Esophagus (tissue), 2 donors: Measurements from ENCODE around the gene PSMD11. TPM values are rescaled to one million over a fixed set of nuclear protein-coding genes. Genes with fewer than 3 reads are reported as not detected.

Experiments
- H3K27ac ChIP-seq, 2 donors: one replicate each; pipeline ENCODE4 v1.5.1; 2013; ENCODE audit warnings: low read depth in 2 of 2, mild to moderate bottlenecking in 2 of 2, inconsistent platforms in 1 of 2, low read length in 1 of 2, moderate library complexity in 1 of 2
- H3K27me3 ChIP-seq, 2 donors: one replicate each; pipeline ENCODE4 v1.6.1; 2013; ENCODE audit warnings: low read length in 2 of 2, control low read depth in 1 of 2, mild to moderate bottlenecking in 1 of 2; ENCODE audit not compliant: insufficient read depth in 2 of 2, control insufficient read depth in 1 of 2
- H3K36me3 ChIP-seq, 2 donors: one replicate each; pipeline ENCODE4 v1.6.1; 2013; ENCODE audit warnings: low read length in 1 of 2; ENCODE audit not compliant: control insufficient read depth in 2 of 2, insufficient read depth in 2 of 2
- H3K4me1 ChIP-seq, 2 donors: one replicate each; pipeline ENCODE4 v1.6.1; 2013; ENCODE audit warnings: low read length in 1 of 2; ENCODE audit not compliant: control insufficient read depth in 2 of 2, insufficient read depth in 2 of 2
- H3K4me3 ChIP-seq, 2 donors: one replicate each; pipeline ENCODE4 v1.5.1; 2013; ENCODE audit warnings: low read length in 2 of 2, mild to moderate bottlenecking in 2 of 2, low read depth in 1 of 2, moderate library complexity in 1 of 2
- H3K9me3 ChIP-seq, 2 donors: one replicate each; pipeline ENCODE4 v1.6.1; 2013; ENCODE audit warnings: mild to moderate bottlenecking in 2 of 2, low read depth in 1 of 2, low read length in 1 of 2, moderate library complexity in 1 of 2; ENCODE audit not compliant: control insufficient read depth in 2 of 2, insufficient read depth in 1 of 2
- WGBS, 2 donors: extraction: QIAGEN DNeasy Blood & Tissue Kit; methylation state at CpG; one replicate each; pipeline ENCODE4 v1.1.7; 2013; 5-methylcytosine and 5-hydroxymethylcytosine counted together
- polyA plus RNA-seq, 2 donors: library from polyadenylated mRNA; stranded (reverse); fragments of 200-250 nt; gene quantifications; one replicate each; pipeline ENCODE4 v1.2.3, GENCODE V29; 2013
- donor health status: healthy with polysubstance abuse.
- donor health status: Bipolar disorder and iron deficiency.

The PSMD11 gene
- polyA plus RNA-seq, 2 donors = 45.8 to 55.0 TPM

DNA sequence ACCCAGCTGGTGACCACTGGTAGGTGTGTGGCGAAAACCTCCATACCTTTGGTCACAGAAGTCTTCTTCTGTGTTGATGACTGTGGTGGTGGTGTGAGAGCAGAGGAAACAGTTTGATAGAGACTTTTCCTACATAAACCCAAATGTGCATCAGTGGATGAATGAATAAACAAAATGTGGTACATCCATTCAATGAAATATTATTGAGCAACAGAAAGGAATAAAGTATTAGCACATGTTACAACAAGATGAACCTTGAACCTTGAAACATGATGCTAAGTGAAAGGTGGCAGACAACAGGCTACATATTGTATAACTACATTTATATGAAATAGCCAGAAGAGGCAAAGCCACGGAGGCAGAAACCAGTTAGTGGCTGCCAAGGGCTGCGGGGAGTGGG, 57.7 kb downstream of the PSMD11 start:
- Histone ChIP-seq H3K36me3 (no peaks in the 10 kb centered on the region), H3K27ac (no peak overlapping the region), H3K4me1 (peaks cover 4 to 13% of the 10 kb centered on the region in 2 donors), H3K9me3 (no peaks in the 10 kb centered on the region), H3K4me3 (no peak overlapping the region), H3K27me3 (no peaks in the 10 kb centered on the region)
- 95 to 97% methylated on average over 3 of the region's 3 CpGs for WGBS, 2 donors

DNA sequence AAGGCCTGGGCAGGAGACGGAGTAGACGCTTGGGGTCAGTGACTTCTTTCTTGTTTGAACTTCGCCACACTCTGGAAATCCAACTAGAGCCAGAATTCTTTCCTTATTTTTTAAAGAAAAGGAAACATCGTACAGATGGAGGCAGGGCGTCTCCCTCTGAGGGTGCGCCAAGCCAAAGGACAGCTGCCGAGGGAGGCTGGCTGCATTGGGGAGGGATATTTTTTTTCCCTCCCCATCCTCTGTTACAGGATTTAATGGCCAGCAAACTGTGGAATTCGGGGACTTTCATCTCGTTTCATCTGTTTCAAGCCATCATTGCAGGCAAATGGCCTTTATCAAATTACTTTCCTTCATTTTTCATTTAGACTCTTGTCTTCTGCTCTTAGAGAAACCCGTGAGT, 58.4 kb downstream of the PSMD11 start:
- Histone ChIP-seq H3K36me3 (no peaks in the 10 kb centered on the region), H3K9me3 (no peaks in the 10 kb centered on the region), H3K27ac (peak overlapping the region; percentile 86 to 96), H3K27me3 (no peaks in the 10 kb centered on the region), H3K4me3 (no peak overlapping the region), H3K4me1 (peaks cover 4 to 13% of the 10 kb centered on the region in 2 donors)
- 80% methylated on average over 10 of the region's 10 CpGs for WGBS, 2 donors

DNA sequence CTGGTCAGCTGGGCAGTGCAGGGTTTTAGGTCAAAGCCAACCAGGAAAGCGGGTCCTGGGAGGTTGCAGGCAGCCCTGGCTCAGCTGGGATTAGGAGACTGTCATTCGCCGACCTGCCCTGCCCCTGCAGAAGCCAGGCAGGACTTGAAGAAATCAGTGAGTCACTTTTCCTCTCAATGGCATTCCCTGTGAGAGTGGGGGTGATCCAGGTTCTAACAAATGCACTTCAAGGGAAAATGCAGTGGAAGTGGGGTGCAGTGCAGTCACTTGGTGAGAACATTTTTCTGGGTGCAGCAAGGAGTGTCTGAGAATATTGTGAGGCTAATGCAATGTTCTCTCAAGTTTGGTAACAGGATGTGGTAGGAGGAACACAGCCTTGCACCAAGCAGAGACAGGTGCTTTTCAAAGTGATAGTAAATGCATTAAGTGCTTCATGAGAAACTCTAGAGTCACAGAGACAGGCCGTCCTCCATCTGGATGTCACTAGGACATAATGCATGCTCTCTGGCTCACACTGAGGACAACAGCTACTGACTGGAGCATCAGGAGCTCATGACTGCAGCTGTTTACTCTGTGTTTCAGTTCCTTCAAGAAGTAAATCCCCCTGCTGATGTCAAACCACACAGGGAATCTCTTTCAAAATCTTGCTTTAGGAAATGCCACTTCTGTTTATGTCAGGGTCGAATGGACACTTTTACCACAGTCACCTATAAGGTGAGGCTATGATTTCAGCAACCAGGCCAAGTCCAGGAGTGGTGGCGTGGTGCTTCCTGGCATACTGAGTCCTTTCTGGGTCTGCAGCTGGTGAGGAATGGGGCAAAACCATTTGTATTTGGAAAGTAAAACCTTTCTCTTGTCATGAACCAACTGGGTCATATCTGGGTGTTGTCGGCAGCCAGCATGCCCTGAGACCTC, 59.2 kb downstream of the PSMD11 start:
- WGBS, 2 donors = 51 to 58% methylated on average over 7 of the region's 7 CpGs

DNA sequence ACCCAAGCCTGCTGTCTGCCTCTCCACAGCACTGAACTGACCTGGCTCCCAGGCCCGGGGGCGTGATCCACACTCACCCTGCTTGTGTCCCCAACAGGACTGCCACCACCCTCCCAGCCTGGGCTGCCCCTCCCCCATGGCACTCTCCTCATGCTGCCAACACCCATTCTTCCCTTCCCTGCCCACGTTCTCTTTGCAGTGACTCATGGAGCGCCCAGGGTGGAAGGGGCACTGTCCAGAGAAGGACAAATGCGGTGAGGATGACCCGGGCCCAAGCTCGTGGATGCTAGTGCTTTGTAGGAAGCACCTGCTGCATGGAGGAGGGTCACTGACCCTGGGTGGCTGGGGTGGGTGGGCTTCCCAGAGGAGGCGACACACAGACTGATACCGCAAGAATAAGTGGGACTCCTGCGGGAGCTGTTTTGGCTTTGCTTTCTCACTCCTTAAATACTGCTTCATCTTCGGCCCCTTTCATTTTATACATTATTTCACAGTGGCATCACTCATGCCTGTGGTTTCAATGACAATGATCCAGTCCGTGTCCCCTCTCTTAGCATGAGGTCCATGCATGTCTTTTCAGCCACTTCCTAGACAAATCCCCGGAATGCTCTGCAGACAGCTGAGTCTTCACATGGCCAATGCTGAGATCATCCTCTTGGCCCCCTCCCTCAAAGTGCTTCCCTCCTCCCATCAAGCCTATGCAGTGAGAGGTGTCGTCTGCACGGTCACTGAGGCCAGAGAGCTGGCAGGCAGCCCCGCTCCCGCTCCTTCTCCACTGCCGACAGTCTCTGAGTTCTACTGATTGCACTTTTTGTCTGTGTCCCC, 60.1 kb downstream of the PSMD11 start:
- Histone ChIP-seq H3K36me3 (no peaks in the 10 kb centered on the region), H3K9me3 (no peaks in the 10 kb centered on the region), H3K4me1 (peaks cover 4 to 13% of the 10 kb centered on the region in 2 donors), H3K27ac (peak overlapping the region; percentile 86 to 96), H3K4me3 (no peak overlapping the region), H3K27me3 (no peaks in the 10 kb centered on the region)
- WGBS, 2 donors = 80 to 83% methylated on average over 18 of the region's 18 CpGs

More for the DNA sequence above, 59.2 kb downstream of the PSMD11 start:
- H3K9me3 ChIP-seq = no peaks in the 10 kb centered on the region
- H3K27me3 ChIP-seq = no peaks in the 10 kb centered on the region
- no peaks in the 10 kb centered on the region for H3K36me3 ChIP-seq
- H3K27ac ChIP-seq = peak overlapping the region; percentile 86 to 96
- peaks cover 4 to 13% of the 10 kb centered on the region in 2 donors for H3K4me1 ChIP-seq
- no peak overlapping the region for H3K4me3 ChIP-seq

DNA sequence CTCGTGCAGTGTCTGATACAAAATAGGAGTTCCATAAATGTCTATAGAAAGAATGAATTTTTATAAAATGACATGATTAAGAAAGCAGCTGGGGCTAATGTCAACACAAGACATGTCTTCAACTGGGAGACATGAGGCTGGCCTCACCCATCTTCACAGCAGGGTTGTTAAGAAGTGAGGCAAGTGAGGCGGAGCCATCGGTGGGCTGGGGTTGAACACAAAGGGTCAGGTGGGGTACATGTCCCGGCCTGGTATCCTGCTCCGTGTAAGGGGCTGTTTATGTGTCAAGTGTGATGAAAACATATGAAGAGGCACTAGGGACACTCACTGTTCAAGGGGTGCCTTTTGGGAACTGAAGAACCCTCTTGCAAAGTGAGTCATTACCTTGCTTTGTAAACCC, 64.6 kb downstream of the PSMD11 start:
- Histone ChIP-seq H3K9me3 (no peaks in the 10 kb centered on the region), H3K27ac (no peak overlapping the region), H3K36me3 (no peaks in the 10 kb centered on the region), H3K4me3 (no peak overlapping the region), H3K27me3 (no peaks in the 10 kb centered on the region), H3K4me1 (peaks cover 4 to 11% of the 10 kb centered on the region in 2 donors)
- WGBS, 2 donors = 87 to 89% methylated on average over 5 of the region's 5 CpGs

GRCh38 chr17:32510466-32510865, 66.2 kb downstream of the PSMD11 start:
- Histone ChIP-seq H3K9me3 (no peaks in the 10 kb centered on the region), H3K27me3 (no peaks in the 10 kb centered on the region), H3K4me1 (peaks cover 0 to 2% of the 10 kb centered on the region in 2 donors), H3K36me3 (no peaks in the 10 kb centered on the region), H3K27ac (no peak overlapping the region), H3K4me3 (no peak overlapping the region)
- 91% methylated on average over 7 of the region's 7 CpGs for WGBS, 2 donors

- Histone ChIP-seq H3K27ac (no peak overlapping the region), H3K4me3 (no peak overlapping the region), H3K4me1 (peaks cover 0 to 2% of the 10 kb centered on the region in 2 donors), H3K27me3 (no peaks in the 10 kb centered on the region), H3K9me3 (no peaks in the 10 kb centered on the region), H3K36me3 (no peaks in the 10 kb centered on the region)
- 78 to 84% methylated on average over 2 of the region's 2 CpGs for WGBS, 2 donors
Observed at GRCh38 chr17:32512328-32512727, 68.0 kb downstream of the PSMD11 start.

- Histone ChIP-seq H3K27ac (no peak overlapping the region), H3K9me3 (no peaks in the 10 kb centered on the region), H3K27me3 (no peaks in the 10 kb centered on the region), H3K4me3 (no peak overlapping the region), H3K4me1 (peaks cover 0 to 4% of the 10 kb centered on the region in 2 donors), H3K36me3 (no peaks in the 10 kb centered on the region)
- WGBS, 2 donors = 91 to 94% methylated on average over 3 of the region's 3 CpGs
Observed at GRCh38 chr17:32513579-32513978, 69.3 kb downstream of the PSMD11 start.

DNA sequence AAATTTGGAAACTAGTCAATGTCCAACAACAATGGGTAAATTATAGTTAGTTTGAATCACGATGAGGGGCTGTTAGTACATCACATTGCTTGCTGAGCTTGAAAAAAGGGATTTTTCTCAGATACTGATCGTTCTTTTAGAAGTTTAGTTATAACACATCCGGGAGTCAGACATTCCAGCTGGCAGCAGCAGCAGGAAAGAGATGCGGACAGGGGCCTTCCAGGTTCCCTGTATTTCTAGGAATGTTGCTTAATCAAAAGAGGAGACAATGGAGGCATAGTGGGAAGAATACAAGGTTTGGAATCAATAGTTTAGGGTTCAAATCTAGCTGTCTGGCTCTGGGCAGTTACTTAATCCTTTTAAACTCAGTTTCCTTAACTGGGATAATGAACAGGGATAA, 70.3 kb downstream of the PSMD11 start:
- Histone ChIP-seq H3K9me3 (no peaks in the 10 kb centered on the region), H3K27me3 (no peaks in the 10 kb centered on the region), H3K36me3 (no peaks in the 10 kb centered on the region), H3K4me3 (no peak overlapping the region), H3K27ac (no peak overlapping the region), H3K4me1 (peaks cover 2 to 7% of the 10 kb centered on the region in 2 donors)
- 71 to 78% methylated on average over 4 of the region's 4 CpGs for whole genome bisulfite sequencing, 2 donors
